ENCODE data around the gene PROCA1.
"Not testable (repeated sequence)": the region's sequence is repeated elsewhere in the genome, so short reads cannot be mapped to it uniquely, and the experiment has no call there.

PROCA1 gene

DNA sequence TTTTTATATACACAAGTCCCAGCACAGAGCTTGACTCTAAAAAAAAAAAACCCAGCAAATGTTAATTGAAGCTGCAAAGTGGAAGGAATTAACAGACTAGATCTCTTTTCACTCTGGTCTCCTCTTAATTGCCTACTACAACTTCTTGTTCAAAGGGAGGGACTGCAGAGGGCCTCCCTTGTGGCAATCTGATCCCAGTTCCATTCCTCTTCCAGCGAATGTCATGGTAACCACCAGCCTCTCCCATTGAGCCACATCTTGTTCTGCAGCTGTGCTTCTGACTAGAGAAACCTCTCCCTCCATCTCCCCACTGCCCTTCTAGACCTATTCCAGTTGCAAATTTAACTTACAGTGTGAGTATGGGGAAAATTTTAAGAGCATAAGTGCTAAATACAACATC lies 43.8 kb downstream of the PROCA1 start:
- no peak for DNase-seq

- no peak for DNase-seq
Measured at GRCh38 chr17:28665994-28666393, 45.7 kb downstream of the PROCA1 start.

- no peak for DNase-seq
Measured at GRCh38 chr17:28663723-28664122, 48.0 kb downstream of the PROCA1 start.

GRCh38 chr17:28662527-28662829 lies 49.2 kb downstream of the PROCA1 start:
- no peak for DNase-seq

- peak; percentile 99 for DNase-seq
Measured at GRCh38 chr17:28661635-28662526, 49.8 kb downstream of the PROCA1 start, which contains the start of the genes SDF2 and SUPT6H. TSS of gene SDF2 (minus strand) at chr17:28661906. CDS start at chr17:28661876, 30 bp downstream. TSS of gene SUPT6H (plus strand) at chr17:28662205. CDS start at chr17:28673402, 11,197 bp downstream.

GRCh38 chr17:28659497-28659881 lies 52.2 kb downstream of the PROCA1 start:
- DNase-seq = not testable (repeated sequence)

DNA sequence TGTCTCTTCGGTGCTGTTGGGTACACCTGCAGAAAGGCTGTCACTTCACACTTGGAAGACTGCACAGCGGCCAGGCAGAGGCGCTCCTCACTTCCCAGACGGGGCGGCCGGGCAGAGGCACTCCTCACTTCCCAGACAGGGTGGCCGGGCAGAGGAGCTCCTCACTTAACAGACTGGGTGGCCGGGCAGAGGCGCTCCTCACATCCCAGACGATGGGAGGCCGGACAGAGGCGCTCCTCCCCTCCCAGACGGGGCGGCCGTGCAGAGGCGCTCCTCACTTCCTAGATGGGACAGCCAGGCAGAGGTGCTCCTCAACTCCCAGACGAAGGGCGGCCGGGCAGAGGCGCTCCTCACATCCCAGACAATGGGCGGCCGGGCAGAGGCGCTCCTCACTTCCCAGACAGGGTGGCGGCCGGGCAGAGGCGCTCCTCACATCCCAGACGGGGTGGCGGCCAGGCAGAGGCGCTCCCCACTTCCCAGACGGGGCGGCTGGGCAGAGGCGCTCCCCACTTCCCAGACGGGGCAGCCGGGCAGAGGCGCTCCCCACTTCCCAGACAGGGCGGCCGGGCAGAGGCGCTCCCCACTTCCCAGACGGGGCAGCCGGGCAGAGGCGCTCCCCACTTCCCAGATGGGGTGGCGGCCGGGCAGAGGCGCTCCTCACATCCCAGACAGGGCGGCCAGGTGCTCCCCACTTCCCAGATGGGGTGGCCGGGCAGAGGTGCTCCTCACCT lies 52.8 kb downstream of the PROCA1 start:
- not testable (repeated sequence) for DNase-seq

DNA sequence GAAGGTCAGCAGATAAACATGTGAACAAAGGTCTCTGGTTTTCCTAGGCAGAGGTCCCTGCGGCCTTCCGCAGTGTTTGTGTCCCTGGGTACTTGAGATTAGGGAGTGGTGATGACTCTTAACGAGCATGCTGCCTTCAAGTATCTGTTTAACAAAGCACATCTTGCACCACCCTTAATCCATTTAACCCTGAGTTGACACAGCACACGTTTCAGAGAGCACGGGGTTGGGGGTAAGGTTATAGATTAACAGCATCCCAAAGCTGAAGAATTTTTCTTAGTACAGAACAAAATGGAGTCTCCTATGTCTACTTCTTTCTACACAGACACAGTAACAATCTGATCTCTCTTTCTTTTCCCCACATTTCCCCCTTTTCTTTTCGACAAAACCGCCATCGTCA lies 53.3 kb downstream of the PROCA1 start:
- not testable (repeated sequence) for DNase-seq

GRCh38 chr17:28657756-28658155 lies 53.9 kb downstream of the PROCA1 start:
- no peak for DNase-seq

DNA sequence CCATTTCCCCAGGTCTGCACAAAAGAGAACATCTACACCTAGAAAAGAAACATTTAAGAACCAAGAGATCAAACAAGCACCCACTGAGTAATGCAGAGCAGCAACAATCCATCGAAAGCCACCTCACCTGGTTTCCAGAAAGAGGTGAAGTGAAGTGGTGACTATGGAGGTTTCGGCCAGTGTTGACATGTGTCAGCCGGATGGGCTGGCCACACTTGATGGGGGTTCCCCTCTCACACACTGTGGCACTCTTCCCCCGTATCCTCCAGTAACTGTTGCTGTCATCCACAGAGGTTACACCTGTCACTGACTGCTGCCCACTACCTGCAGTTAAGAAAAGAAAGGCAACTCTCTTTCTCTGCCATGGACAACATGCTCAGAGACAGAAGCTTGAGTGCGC lies 56.5 kb downstream of the PROCA1 start:
- DNase-seq = no peak

All from stimulated activated CD8-positive, alpha-beta memory T cell treated with anti-CD3 and anti-CD28 coated beads, Interleukin-4, amount 100 ng/mL, for 48 hours (primary cell).